ENCODE results near the gene STIM1. TPM values are rescaled to one million over a fixed set of nuclear protein-coding genes. Genes with fewer than 3 reads are reported as not detected.

The STIM1 gene
- total RNA-seq, 1 donor from 2014 or later = 21.7 TPM

- peak; percentile 31 for DNase-seq (ENCODE audit: low spot score)
Measured at GRCh38 chr11:3947061-3947460, 91.6 kb downstream of the STIM1 start.

GRCh38 chr11:3949125-3949524 is 93.7 kb downstream of the STIM1 start:
- DNase-seq (ENCODE audit: low spot score) = no peak

GRCh38 chr11:3950996-3951660 is 95.7 kb downstream of the STIM1 start:
- no peak for DNase-seq (ENCODE audit: low spot score)

GRCh38 chr11:3952715-3953114 is 97.3 kb downstream of the STIM1 start:
- no peak for DNase-seq (ENCODE audit: low spot score)

- no peak for DNase-seq (ENCODE audit: low spot score)
Measured at GRCh38 chr11:3953327-3953726, 97.9 kb downstream of the STIM1 start.

- DNase-seq (ENCODE audit: low spot score) = no peak
Measured at GRCh38 chr11:3954448-3955298, 99.2 kb downstream of the STIM1 start.

GRCh38 chr11:3955299-3955665 is 99.8 kb downstream of the STIM1 start:
- DNase-seq (ENCODE audit: low spot score) = no peak

- DNase-seq (ENCODE audit: low spot score) = no peak
Measured at GRCh38 chr11:3956038-3956437, 100.6 kb downstream of the STIM1 start.

- DNase-seq (ENCODE audit: low spot score) = no peak
Measured at GRCh38 chr11:3956748-3957147, 101.3 kb downstream of the STIM1 start.

GRCh38 chr11:3957437-3957836 is 102.0 kb downstream of the STIM1 start:
- DNase-seq (ENCODE audit: low spot score) = no peak

- DNase-seq (ENCODE audit: low spot score) = no peak
Measured at GRCh38 chr11:3958281-3958680, 102.8 kb downstream of the STIM1 start.

GRCh38 chr11:3959015-3959902 is 103.8 kb downstream of the STIM1 start:
- DNase-seq (ENCODE audit: low spot score) = no peak

GRCh38 chr11:3959903-3960265 is 104.4 kb downstream of the STIM1 start:
- DNase-seq (ENCODE audit: low spot score) = no peak

- DNase-seq (ENCODE audit: low spot score) = no peak
Measured at GRCh38 chr11:3962406-3962840, 107.0 kb downstream of the STIM1 start.

- DNase-seq (ENCODE audit: low spot score) = no peak
Measured at GRCh38 chr11:3964056-3964455, 108.6 kb downstream of the STIM1 start.

- DNase-seq (ENCODE audit: low spot score) = no peak
Measured at GRCh38 chr11:3964935-3965604, 109.6 kb downstream of the STIM1 start.

GRCh38 chr11:3967695-3968094 is 112.2 kb downstream of the STIM1 start:
- no peak for DNase-seq (ENCODE audit: low spot score)

- DNase-seq (ENCODE audit: low spot score) = no peak
Measured at GRCh38 chr11:3969200-3969599, 113.7 kb downstream of the STIM1 start.

- no peak for DNase-seq (ENCODE audit: low spot score)
Measured at GRCh38 chr11:3969613-3970012, 114.1 kb downstream of the STIM1 start.

GRCh38 chr11:3970108-3970507 is 114.6 kb downstream of the STIM1 start:
- DNase-seq (ENCODE audit: low spot score) = no peak

GRCh38 chr11:3971756-3972404 is 116.4 kb downstream of the STIM1 start:
- no peak for DNase-seq (ENCODE audit: low spot score)

All from umbilical cord (tissue), 2 donors.